GM19397 (cell line): ENCODE measurements around the gene REPS2.

ENCODE experiments used
- ATAC-seq: cut with Tn5 transposase; IDR thresholded peaks from one replicate; pipeline ENCODE4 v1.9.1; 2021; ENCODE audit warnings: mild to moderate bottlenecking, moderate library complexity; ENCODE audit not compliant: unreplicated experiment

REPS2 gene

DNA sequence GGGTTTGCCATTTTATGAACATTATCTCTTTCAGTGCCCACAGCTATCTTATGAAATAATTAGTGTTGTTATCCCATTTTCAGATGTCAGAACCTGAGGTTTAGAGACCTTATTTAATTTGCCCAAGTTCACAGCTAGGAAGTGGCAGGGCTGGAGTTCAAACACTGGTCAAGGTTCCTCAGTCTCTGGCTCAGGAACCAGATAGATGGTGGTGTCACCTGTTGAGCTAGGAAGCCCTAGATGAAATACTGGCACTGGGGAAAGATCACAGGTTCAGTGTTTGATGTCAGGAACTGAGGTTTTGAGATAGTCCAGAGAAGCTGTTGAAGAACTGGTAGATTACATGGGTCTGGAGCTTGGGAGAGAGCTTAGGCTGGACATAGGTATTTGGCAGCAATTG, 85.4 kb downstream of the REPS2 start:
- no peak for ATAC-seq

DNA sequence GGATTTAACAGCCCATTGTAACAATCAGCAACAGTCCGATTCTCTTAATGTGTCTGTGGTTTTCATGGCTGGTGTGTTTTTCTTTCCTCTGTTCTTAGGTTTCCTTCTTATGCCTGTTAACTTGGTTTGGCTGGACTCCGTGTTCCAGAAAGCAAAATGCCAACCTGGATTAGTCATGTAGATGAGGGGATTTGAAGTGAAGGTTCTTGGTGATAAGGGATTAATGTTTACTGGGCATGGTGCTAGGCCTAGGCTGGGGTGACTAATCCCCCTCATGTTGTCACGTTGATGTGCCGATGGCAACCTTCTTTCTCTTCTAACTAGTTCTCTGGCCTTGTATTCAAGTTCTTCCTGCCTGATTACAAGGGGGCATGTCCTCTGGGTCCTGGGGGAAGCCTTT, 85.9 kb downstream of the REPS2 start:
- no peak for ATAC-seq

DNA sequence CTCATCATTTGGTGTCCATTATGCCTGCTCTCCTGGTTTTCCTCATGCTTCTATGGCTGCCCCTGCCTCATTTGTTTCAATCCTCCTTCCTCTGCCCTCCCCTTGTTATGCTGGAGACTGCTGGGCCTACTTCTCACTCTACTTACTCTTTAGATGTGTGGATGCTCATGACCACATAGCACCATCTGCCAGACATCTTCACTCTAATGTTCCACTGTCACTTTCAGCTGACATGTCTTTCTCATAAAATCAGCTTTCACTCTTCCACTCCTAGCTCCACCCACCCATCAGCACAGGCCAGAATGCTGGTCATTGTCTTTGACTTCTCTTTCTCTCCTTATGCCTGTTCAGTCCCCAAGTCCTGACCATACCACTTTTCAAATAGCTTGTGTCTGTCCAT, 86.8 kb downstream of the REPS2 start:
- ATAC-seq, result no peak

DNA sequence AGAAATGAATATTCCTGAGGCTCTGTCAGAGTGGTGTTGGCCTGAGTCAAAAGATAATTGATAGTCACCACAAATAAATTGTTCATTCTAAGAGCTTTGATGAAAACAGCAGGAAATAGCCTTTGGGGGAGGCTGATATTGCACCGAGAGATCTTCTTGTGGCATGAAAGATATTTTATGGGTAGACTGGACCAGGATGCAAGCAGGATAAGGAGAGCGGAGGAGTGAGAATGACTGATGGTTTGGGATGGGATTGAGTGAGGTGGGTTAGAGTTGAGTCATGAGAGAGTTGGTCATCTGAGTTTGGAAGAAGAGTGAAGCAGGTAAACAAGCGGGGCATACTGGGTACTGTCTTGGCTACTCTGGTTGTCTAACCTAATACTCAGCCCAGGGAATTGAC, 88.7 kb downstream of the REPS2 start:
- no peak for ATAC-seq

DNA sequence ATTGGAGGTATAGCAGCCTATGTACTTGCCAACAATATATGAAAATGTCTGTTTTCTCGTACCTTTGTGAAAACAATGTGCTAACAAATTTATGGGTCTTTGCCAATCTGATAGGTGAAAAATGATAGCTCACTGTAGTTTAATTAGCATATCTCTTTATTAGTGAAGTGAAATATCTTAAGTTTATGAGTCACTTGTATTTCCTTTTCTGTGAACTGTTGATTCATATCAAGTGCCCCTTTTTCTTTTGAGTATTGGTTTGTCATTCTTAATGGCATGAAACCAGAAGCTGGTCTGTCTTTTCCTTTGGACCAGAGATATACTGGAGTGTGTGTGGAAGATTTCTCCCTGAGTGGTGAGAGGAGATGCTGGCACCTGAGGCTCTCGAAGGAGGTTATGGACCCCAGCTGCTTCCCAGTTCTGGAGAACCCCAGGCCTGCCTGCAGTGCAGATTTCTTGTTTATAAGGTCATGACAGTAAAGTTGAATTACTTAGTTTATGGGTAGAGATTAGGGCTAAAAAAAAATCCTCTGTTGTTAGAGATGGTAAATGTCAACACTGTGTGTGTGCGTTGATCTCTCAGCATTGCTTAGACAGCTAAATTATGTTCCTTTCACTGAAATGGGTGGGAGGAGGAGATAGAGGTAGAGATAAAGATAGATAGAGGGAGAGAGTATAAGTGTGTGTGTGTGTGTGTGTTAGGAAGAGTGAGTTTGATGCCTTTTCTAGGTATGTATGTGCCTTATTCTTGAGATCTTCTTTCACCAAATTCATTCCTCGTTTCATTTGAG, 89.9 kb downstream of the REPS2 start:
- no peak for ATAC-seq

DNA sequence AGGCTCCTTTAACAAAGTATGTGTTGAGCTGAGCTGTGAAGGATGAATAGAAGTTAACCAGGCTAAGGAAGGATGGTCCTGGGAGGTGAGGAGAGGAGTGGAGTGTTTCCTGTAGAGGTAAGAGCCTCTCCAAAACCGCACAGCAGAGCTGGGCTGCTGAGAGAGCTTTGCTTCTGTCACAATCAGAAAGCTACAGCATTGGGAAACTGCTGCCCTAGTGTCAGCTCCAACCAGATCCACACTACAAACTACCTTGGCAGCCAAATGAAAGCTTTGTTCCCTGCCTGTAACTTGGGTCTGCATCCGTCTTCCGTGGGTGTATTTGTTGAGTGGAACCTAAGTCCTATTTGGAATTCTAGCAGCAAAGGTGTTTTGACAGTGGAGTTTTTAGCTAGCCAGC, 91.8 kb downstream of the REPS2 start:
- ATAC-seq, result no peak

DNA sequence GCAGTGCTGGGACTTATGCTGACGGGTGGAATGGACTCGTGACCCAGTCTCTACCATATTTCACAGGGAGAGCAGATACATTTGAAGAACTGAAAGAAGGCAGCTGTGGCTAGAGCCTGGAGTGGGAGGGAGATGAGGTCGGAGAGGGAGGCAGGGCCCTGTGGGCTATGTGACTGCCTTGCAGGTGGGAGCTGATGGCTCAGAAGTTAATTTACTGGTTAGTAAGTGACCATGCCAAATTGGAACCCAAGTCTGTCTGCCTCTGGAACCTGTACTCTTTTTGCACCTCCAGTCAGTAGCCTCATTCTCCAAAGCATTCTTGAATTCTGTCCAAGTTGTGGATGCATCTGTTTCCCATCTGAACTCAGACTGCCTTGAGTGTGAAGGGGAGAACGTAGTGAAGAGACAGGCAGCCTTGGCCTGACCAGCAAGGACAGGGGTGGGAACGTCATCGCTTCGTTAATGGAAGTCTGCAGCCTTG, 92.3 kb downstream of the REPS2 start:
- no peak for ATAC-seq

DNA sequence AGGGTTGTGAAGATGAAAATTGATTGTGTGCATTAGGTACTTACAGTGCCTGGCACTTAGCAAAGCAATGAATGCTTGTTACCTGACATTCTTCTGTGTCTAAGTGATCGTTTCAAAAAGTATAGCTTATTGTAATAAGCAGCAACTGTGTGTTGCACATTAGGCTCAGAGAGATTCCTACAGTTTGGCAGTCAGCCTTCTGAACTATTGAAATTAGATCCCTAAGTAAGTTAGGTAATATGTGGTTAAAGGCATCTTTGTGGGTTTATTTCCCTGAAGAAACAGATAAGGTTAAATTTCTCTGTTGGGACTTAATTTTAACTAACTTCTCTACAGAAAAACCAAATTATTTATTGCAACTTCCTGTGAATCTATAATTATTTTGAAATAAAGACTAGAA, 93.4 kb downstream of the REPS2 start:
- ATAC-seq, result no peak

DNA sequence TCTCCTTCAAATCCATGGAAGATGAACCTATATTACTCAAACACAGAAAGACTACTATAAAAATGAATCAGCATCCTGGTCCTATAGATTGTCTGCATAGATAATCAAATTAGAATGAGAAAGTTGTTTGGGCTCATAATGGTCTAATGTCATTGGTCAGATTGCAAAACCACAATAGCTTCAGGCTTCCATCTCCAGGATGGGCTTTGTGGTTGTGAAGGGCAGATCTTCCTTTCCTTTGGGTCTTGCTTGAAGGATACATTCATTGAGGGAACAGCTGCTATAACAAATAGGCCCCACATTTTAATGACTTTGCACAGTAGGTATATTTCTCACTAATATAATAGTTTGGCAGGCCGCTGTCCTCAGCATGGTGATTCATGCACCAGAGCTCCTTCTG, 94.3 kb downstream of the REPS2 start:
- no peak for ATAC-seq

DNA sequence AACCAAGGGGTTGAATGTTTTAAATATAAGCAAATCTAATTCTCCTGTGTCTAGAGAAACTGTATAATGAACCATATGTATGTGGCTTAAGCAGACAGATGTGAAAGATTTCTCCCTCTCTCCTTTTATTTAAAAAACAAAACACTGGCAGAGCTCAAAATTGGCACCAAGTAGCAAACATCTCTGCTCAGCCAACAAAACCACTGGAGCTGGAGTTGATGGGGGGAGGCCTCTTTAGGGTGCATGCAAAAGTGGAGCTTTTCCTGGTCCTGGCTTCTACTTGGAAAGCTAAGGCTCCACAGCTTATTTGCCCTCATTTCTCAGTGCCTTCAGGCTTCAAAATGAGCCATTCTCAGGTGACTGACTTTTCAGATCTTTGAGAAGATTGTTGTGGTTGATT, 95.6 kb downstream of the REPS2 start:
- ATAC-seq, result no peak

DNA sequence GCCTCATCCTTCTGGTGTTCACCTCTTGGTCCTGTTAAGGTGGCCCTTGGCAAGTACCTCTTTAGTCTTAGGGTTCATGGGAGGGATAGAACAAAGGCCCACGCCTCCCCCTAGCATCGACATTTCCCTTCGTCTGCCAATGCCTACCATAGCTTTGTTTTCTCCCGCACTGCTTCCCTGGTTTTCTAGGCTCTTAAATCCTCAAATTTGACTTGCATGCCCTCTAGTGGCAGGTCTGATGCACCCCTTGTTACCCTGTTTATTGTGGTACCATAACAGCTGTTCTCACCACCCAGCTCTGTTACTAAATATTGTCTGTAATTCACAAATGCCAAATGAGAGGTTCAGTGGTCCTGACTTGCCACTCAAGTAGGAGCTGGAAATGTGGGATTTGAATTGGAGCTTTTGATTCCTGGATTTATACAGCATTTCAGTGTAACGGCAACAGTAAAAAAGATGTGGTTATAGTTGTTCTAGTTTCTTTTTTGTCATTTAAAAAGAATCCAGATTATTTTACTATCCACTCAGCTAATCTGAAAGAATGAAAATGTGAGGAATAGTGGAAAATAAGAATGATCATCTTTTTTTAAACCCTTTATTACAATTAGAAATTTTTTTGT, 100.1 kb downstream of the REPS2 start:
- no peak for ATAC-seq

DNA sequence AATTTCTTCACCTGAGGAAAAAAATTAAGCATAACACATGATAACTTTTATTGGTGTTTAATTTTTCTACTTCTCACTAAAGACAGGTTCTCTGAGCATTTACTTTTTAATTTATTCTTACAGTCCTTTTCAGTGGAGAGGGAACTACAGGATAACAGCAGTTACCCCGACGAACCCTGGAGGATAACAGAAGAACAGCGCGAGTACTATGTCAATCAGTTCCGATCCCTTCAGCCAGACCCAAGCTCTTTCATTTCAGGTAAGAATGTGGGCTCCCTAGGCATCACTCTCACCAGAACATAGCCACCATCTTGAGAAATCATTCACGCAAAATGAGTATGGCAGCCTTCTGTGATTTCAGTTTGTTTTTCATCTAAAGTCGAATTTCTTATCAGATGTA, 100.8 kb downstream of the REPS2 start:
- no peak for ATAC-seq

DNA sequence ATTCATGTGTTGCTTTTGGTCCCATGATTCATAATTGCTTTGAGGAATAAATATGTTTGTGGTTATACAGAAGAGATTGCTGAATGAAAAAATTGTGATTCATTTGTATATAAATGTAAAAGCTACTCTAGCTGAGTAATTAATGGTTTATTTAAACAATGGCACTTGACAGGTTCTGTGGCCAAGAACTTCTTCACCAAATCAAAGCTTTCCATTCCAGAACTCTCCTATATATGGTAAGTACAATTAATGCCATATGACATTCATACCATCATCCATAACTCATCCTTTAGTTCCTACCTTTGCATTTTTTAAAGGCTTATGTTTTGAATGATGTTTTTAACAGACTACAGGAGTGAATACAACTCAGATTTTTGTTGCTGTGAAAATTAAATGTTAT, 105.8 kb downstream of the REPS2 start:
- no peak for ATAC-seq

DNA sequence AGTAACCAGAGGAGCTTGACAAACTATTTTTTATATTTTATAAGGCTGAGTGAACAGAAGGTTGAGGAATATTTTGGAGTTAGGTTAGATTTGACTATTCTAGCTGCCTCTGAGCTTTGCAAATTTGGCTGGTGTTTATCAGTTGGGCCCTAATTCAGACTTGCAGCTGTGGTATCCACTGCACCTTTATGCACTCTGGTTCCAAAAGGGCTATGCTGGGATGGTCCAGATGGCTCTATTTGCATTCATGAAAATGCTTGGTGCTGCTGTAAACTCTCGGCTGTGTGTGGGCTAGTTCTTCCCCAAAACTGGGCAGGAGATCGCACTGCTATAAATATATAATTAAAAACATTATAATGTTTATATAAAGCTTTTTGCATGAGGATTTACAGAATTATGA, 106.3 kb downstream of the REPS2 start:
- no peak for ATAC-seq

DNA sequence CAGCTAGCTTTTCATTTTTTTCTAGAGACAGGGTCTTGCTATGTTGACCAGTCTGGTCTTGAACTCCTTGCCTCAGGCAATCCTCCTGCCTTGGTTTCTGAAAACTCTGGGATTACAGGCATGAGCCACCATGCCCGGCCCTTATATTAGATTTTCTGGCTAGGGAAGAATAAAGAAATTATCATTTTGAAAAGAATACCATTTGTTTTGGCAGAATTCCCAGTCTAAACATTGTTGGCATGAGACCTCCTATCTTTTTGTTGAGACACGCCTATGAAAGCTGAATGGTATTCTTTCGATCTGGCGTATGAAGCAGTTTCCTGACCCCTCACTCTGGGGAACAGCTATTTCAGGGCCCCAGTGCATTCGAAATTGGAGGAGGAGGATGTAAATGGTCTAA, 107.0 kb downstream of the REPS2 start:
- no peak for ATAC-seq

DNA sequence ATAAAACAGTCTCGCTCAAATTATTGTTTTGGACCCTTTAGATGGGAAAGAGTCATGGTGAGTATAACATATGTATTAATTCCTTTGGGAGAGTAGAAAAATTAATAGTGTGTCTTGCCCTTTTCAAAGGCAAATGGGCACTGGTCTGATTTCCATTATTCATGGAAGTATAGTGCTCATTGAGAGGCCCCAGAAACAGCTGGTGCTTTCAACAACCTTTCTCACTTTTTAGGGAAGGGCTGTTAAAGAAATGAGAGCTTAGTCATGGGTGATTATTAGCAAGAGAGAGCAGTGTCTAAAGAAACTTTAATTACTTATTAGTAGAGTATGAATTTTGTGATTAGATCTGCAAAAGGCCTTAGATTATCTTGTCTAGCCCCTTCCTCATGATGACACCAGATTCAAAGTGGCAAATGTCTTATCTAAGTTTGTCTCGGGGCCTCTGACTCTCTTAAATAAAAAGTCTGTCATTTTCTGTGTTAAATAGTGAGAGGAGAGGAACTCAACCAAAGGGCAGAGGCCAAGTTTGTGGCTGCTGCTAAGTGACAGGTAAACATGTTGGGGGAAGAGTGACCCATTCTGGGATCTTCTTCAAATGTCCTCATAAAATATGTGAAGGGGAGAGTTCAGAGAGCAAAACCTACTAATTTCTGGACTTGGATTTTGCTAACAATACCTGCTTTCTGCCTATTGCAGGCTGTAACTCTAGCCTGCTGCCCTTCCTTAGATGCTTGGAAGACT, 110.6 kb downstream of the REPS2 start:
- ATAC-seq, result no peak

DNA sequence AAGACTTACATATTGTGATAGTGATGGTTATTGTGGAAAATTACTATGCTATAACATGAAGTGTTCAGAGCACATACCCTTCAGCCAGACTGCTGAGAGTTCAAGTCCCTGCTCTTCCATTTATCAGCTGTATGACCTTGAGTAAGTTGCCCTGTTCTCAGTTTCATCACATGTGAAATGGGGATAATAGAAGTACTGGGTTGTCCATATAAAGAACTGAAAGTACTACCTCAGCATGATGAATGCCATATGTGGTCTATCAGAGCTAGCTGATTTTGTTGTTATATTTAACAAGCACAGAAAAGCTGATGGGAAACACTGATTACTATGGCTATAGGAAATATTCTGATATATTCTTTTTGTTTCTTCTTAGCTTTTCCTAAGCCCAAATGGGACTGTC, 115.6 kb downstream of the REPS2 start:
- ATAC-seq, result no peak

DNA sequence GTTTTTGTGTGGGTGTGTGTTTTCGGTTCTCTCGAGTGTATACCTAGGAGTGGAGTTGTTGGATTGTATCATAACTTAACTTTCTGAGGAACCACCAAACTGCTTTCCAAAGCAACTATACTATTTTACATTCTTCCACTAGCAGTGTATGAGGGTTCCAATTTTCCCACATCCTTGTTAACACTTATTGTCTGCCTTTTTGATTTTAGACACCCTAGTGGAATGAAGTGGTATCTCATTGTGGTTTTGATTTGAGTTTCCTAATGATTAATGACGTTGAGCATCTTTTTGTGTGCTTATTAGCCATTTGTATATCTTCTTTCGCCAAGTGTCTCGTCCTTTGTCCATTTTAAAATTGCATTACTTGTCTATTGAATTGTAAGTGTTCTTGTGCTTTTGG, 118.6 kb downstream of the REPS2 start:
- no peak for ATAC-seq

DNA sequence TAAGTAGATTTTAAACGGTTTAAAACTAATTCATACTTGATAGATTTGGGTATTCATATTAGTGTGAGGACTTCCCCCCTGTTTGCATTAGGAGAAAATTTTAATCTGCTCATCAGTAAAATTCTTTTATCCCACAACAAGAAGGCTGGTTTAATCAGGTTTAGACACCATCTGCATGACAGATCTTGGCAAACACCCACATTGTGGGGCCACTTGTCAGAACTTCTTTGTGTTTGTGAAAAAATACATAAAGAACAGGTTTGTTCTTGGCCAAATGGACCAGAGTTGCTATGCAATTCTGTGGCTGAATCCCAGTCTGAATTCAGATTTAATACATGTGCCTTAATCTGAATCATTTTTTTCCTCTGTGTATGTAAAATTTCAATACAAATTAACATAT, 121.1 kb downstream of the REPS2 start:
- ATAC-seq, result no peak

DNA sequence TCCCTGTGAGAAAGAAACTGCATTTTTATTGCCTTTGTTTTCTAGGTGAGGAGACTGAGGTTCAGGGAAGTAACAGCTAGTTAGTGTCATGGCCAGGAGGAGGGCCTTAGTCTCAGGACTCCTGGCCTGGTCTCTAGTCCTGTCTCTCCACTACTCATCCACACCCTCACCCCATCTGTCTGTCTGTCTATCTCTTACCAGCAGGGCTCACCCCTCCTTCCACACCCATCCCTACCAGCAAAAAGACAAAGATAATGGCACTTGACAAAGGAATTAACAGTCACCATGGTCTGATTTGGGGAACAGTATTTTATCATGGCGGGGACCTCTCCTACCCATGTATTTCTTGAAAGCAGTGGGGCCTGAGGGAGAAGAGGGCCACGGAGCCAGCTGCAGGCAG, 125.8 kb downstream of the REPS2 start:
- no peak for ATAC-seq

DNA sequence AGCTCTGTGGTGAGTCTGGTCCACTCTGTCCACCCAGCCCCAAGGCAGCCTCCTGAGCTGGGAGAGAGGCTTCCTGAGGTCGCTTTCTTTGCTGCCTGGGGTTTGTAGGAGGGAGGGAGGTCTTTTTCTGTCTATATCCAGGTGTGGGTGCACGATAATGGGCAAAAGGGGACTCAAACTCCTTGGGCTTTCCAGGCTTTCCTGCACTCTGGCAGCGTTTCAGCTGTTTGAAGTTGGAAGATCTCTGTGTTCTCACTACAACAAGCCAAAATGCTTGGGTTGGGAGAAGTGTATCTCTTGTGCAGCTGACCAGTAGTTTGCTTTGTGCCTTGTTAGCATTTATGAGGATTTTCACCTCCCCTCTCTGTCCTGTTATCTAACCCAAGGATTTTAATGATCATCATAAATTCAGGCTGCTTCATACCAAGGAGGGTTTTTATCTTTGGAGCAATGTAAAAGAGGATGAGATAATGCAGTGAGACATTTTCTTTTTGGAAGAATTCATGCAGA, 126.3 kb downstream of the REPS2 start:
- ATAC-seq, result no peak

DNA sequence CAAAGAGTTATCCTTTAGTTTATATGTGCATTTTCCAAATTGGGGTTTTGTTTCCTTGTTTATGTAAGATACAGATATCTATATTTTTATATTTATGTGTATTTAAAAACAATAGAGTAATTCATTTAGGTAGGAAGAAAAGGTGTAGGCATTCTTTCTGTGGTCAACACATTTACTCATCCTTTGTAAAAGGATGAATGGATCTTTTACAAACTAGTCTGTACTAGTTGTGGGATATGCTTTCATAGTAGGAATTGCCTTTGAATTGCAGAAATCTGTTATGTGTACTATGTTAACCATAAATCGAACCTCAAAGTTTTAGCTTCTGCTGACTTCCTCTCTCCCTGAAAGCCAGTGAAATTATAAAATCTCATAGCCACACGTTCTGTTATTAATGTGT, 128.5 kb downstream of the REPS2 start:
- no peak for ATAC-seq
